ENCODE data around the gene RIMS4.
"Not testable (repeated sequence)": the region's sequence is repeated elsewhere in the genome, so short reads cannot be mapped to it uniquely, and the experiment has no call there.

RIMS4 gene

DNA sequence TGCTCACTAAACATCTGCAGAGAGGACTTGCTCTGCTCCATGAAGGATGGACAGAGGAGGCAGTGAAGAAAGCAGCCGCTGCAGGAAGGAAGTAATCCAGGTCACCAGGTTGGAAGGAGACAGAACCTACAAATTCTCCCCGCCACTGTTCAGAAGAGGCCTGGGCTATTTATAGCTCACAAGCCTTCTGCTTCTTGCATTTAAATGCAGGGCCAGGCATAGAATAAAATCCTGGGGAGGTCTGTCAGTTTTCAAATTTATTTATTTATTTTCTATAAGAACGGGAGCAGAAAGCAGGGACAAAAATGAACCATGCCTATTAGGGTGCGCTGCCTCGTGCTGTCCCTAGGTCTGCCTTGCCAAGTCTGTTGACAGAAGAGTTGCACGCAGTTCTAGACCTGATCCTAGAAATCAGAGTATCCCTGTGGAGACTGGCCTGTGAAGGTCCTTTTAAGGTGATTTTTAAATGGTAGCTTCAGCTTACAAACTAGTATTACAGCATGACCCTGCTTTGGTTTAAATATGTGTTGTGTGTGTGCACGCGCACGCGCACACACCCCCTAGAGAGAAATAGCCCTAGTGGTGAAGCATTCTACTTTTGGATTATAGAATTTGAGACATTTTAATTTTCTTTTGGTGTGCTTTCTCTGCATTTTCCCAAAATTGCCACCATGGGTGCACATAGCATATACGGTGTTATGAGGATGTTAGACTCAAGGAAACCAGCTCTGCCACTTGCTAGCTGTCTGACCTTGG, 19.5 kb downstream of the RIMS4 start:
- DNase-seq = no peak

DNA sequence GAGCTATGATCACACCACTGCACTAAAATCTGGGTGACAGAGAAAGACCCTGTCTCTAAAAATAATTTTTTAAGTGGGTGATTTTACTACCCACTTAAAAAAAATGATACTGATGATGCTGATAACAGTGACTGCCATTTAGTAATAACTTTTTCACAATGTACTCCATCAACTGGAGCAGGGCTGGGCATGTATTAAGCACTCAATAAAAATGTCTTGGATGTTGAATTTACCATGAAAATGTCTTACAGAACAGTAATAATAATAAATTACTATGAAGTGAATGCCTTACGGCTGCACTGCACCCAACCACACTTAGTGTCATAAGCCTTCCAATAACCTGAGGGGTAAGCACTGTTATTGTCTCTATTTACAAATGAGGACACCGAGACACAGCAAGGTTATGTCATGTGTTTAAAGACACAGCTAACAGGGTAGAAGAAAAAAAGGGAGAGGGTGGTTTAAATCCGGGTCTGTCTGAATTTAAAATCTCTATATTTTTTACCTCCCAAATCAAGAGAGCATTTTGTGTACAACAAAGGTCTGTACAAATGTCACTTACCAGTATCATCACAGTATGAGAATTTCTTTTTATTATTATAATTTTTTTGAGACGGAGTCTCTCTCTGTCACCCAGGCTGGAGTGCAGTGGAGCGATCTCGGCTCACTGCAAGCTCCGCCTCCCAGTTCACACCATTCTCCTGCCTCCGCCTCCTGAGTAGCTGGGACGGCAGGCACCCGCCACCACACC, 21.5 kb downstream of the RIMS4 start:
- no peak for DNase-seq

DNA sequence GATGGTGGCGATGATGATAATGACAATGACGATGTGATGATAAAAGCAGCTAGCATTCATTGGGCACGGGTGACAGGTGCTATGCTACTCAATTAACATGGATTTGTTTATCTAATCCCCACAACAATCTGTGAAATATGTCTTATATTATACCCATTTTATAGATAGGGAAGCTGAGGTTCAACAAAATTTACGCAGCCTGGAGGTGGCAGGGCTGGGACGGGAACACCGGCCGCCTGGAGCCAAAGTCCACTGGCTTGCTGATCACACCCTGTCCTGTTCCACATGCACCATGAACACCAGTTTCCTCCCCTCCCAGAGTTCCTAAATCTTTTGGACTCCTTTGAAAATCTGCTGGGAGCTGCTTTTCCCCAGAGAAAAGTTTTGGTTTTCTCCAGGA, 23.0 kb downstream of the RIMS4 start:
- no peak for DNase-seq

DNA sequence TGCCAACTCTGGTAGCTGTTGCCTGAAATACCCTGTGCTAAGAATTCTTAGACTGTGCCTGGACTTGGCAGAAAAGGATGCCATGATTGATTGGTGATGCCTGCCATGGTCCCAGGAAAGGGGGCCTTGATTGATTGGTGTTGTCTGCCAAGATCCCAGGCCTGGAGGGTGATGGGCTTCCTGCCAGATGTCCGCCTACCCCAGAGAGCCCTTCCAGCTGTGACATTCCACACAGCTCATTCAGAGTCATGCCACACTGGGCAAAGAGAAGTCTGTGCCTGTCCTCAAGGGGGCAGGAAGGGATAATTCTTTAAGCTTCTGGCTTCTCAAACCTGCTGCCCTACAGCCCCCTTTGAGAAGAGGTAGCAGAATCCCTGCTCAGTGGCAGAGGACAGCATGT, 24.6 kb downstream of the RIMS4 start:
- DNase-seq = no peak

DNA sequence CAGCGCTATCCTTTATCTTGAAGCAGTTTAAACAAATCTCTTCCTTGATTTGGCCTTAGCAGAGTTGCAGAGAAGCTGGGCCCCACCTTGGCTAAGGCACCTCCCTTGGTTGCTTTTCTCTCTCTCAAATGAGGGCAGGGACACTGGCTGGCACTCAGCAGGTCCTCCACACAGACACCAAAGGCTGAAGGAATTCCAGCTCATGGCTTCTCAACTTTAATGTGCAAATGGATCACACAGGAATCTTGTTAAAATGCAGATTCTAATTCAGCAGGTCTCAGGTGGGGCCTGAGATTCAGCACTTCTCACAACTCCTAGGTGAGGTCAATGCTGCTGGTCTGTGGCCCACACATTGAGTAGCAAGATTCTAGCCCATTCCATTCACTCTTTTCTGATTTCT, 25.7 kb downstream of the RIMS4 start:
- no peak for DNase-seq

DNA sequence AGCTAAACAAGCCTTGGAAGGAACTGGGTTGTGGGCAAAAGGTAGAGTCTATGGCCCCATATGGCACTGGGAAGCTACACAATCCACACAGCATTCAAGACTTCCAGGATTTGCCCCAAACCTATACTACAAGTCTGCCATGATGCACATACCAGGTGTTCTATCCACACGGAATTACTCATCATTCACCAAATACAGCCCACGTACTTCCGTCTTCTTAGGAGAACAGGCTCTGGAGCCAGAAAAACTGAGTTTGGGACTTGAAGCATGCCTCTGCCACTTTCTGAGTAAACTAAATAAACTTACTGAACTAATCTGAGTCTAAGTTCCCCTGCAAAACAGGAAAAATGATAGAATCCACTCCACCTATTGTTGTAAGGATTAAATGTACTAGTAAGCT, 28.6 kb downstream of the RIMS4 start:
- no peak for DNase-seq

DNA sequence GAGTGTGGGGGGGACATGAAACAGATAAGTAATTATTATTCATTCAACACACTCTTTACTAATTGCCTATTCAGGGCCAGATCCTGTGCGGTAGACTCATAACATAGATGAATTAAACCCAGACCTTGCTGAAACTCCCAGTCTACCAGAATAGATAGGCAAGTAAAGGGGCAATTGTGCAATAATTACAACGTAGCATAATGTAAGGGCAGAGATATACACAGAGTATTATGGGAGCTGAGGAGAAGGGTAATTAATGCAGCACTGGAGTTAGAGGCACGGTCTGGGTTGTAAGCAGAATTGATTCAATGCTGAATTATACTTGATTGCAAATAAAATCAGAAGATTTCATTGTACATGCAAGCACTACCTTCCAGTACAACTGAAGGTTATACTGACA, 29.2 kb downstream of the RIMS4 start:
- DNase-seq = no peak

DNA sequence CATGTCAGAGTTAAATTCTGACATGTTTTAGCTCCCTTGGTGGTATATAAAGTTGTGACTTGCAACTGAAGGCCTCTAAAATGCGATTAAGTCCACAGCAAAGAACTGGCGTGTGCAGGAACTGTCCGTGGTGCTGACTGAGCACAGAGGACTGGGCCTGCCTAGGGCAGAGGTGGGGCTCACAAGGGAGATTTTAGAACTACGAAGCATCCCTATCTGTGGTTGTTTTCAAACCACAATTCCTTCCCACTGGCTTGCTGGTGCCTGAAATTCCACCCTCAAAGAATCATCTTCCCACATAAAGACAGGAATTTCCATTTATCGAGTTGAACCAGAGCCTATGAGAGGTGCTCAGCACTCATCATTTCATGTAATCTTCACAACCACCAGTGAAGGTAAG, 30.1 kb downstream of the RIMS4 start:
- DNase-seq = no peak

DNA sequence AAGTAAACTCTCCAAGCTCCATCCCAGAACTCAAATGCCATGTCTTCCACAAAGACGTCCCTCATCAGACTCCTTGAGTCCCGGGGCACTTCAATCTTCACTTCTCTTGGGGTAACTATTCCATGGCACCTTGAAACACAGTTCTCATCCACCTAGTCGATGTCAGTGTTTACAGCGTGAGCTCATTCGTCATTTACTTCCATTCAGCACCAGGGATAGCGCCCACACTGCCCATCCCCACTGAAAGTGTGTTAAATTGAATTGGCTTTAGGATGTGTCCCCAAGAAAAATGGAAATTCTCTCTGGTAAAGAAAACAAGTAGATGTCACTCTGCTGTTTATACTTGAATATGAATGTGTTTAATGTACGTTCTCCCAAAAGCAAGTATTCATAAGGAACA, 33.4 kb downstream of the RIMS4 start:
- DNase-seq = no peak

DNA sequence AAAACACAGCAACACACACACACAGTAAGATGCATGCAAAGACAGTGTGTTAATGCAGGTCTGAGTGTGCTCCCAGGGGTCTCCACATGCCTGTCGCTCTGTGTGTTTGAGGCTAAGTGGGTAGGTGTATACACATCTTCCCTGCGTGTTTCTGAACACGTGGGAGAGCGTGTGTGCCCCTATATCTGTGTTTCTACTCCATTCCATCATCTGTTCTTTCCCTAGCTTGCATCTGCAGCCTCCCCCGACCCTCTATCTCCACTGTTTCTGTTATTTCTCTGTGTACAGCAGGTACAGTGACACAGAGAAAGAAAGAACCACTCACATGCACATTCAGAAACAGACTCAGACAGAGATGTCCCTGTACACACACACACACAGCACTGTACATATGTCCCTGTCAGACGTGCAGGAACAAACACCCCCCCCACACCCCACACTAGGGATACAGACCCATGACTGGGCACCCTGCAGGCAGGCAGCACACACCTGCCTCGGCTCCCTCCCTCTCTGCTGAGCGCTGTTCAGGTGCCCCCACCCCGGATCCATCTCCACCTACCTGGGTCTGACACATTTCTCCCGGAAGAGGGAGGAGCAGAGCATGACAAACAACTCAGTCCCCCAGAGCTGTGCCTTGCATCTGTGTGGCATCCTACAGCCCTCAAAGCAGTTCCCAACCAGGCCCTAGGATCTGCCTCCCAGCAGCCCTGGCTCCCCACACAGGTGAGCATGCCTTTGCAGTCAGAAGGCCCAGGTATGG, 37.1 kb downstream of the RIMS4 start:
- DNase-seq = no peak

DNA sequence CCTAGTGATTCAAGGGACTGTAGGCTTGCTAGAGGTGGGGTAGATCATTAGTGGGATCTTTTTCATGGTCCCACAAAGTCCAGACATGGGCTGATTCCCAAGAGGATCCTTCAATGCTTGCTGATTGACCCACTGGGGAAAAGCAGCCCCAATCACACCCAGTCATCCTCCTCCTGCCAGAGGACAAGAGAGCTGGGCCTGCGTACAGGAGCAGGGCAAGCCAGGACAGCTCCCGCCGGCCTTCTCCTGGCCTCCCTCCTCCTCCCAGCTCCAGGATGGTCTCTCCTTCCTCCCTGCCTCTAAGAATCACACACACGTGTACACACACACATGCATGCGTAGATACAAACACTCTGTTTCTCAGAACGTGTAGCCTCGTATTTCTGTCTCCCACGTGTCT, 37.7 kb downstream of the RIMS4 start:
- DNase-seq = no peak

DNA sequence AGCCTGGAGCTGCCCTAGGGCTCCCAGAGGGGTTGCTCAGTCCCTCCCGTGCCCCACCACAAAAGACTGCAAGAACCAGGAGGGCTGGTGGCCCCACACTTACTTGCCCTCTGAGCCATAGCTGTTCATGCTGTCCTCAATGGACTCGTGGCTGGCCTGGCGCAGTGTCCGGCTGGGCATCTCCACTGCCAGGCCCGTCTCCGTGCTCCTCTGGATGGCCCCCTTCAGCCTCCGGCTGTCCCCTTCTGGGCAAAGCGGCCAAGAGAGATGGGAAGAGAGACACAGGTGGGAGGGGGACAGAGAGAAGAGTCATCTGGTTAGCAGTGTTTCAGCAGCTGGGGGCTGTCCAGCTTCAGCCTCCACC, 39.2 kb downstream of the RIMS4 start:
- DNase-seq = no peak

DNA sequence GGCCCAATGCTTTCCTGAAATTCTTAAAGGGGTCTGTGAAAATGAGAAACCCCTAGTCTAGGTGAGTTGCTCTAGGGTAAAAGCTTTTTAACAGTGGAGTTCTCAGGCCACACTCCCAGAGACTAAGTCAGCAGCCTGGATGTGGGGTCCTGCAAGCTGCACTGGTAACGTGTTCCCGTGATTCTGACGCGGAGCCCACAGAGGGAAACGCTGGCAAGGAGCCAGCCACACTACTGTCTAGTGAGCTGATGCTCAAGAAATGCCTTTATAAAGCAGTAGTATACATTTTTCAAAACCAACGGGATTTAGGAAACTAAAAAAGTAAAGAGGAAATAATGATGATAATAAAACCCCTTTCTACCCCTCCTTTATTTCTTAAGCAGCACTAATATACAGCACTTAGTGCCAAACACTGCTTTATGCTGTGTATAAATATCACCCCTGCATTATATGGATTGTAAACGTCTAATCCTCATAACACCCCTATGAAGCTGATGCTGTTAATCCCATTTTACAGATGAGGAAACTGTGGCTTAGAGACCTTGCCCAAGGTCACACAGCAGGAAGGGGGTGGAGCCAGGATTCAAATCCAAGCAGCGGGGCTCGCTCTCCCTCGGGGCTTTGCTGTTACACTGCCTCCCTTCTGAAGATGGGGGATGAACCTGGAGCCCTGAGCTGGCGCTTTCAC, 39.7 kb downstream of the RIMS4 start:
- DNase-seq = no peak

DNA sequence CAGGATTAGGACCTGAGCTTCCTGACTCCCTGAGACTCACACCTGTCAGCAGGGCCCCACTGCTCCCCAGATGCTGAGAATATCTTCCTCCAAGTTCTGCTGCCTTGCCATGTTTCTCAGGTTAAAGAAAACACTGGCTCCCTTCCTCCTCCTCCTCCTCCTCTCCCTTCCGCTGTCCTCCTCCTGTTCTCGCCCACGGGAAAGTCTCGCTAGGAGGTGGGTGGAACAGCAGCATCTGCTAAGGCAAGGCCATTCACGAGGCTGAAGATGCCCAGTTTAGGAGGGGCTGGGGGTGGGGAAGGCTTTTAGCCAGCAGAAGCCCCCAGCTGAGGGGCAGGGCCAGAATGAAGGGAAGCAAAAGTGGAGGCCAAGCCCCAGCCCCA, 40.9 kb downstream of the RIMS4 start:
- no peak for DNase-seq

DNA sequence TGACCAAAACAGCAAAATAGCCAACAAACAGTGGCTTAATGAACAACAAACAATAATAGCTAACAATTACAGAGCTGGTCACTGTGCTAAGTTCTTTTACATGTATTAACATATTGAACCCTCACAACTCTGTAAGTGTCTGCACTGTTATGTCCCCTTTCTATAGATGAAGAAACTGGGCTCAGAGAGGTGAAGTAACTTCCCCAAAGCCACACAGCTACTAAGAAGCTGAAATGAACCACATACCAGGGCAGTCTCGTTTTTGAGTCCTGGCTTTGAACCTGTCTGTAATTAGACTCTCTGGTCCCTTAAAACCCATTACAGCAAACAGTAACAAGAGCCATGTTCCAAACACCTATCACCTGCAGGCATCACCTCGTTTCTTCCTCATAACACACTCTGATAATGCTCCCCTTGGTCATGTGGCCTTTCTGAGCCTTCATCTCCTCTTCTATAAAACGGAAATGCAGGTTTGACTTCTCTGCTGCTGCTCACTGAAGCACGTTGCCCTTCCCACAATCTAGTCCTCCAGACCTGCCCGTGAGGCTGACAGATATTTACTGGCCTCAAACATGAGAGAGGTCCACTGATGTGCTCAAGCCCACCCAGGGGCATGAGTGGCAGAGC, 41.4 kb downstream of the RIMS4 start:
- no peak for DNase-seq

DNA sequence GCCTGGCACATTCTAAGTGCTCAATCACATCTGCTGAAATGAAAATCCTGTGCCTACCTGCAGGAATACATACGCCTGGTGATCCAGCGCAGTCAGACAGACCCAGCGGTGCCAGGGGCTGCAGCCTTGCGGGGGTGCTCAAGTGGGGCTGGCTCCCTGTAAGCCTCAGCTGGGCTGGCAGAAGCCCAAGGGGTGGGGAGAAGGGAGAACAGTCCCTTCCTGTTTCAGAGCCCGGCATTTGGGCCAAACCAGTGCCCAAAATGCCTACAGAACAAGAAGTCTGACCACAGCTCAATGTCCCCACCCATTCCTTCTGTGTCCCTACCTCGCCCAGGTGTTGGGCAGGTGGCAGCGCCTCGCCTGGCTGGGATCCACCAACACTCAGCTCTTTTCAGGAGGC, 42.1 kb downstream of the RIMS4 start:
- no peak for DNase-seq

DNA sequence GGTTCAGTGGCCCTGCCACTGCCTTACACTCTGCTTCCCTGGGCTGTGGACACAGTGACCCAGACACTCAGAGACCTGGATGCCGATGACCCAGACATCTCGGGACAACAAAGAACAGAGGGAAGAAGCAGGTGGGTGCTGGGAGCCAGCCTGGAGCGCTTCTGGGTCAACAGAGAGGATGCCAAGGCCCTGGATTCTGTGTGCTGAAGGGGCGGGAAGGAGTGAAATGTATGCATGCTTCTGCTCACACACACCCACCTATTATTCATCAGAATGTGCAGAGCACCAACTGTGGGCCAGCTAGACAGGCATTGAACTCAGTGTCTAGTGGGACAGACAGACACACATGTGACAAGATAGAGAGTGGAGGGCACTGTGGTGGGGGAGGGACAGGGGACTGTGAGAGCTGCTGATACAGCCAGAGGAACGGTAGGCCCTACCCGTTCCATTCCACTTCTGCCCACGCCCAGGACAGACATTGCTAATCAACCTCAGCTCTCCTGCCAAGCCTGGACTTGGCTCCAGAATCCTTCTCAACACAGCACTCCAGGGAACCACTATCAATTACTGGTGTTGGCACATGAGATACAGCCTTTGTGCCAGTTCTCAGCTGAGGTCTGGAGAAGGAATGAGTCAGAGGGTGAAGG, 44.5 kb downstream of the RIMS4 start:
- DNase-seq = no peak

DNA sequence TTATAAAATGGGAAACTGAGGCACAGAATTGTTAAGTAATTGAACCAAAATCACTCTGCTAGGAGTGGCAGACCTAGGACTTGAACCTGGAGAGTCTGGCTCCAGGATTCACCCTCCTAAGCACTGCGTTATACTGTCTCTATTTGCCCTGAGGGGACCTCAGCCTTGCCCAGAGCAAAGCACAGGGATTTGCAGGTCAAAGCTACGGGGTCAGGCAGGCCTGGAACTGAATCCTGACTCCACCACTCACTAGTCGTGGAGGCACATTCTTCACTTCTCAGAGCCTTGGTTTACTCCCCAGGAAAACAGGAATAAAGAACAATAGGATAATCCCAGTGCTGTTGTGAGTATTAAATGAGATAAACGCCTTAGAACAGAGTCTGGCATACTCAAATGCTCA, 45.3 kb downstream of the RIMS4 start:
- DNase-seq = no peak

DNA sequence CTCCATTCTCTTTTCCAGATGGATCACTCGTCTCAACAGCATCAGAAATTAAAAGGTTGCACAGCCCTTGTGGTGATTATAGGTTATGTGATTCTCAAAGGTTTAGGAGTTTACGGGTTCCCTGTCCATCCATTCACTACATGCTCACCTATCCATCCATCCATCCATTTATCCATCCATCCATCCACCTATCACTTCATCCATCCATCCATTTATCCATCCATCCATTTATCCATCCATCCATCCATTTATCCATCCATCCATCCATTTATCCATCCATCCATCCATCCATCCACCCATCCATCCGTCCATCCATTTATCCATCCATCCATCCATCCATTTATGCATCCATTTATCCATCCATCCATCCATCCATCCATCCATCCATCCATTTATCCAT, 46.5 kb downstream of the RIMS4 start:
- not testable (repeated sequence) for DNase-seq

DNA sequence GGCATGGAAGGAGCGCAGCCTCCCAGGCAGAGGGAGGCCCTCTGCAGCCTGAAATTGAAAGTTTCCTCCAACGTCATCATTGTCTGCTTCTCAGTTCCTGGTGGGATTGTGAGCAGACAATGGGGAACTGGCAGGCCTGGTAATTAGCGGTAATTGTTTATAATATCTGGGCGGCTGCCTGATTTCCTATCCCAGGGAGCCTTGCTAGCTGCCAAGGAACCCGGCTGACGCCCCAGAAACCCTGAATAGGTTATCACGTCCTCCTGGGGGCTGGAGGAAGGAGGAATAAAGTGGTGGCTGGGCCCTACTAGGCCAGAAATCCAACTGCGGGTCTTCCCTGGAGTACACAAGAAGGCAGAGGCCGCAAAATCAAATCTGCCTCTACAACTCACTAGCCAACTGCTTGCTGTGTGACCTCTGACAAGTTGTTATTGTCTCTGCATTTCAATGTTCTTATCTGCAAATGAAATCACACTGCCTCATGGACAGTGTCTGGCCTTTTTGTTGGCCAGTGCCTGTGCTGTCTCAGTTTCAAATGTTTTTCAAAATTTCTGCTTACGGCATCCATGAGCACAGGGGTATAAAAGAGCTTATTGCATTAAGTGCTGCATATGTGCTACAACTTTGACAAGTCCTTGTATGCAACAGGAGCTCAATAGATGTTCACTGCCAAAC, 47.7 kb downstream of the RIMS4 start:
- DNase-seq = no peak

DNA sequence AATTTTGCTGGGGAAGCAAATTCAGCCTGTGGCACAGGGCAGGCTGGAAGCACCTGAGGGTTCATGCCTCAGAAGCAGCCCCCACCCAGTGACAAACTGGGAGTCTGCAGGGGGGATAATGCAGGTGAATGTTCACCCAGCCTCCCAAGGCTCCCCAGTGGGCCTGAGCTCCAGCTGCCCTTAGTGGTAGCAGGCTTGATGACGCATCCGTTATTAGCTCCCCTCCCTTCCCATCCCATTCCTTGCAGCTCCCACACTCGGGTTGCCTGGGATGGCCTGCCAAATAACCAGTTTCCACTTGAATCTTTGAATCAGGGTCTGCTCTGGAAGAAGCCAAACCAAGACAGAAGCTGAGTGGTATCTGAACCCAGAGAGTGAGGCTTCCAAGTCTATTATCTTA, 48.9 kb downstream of the RIMS4 start:
- no peak for DNase-seq

DNA sequence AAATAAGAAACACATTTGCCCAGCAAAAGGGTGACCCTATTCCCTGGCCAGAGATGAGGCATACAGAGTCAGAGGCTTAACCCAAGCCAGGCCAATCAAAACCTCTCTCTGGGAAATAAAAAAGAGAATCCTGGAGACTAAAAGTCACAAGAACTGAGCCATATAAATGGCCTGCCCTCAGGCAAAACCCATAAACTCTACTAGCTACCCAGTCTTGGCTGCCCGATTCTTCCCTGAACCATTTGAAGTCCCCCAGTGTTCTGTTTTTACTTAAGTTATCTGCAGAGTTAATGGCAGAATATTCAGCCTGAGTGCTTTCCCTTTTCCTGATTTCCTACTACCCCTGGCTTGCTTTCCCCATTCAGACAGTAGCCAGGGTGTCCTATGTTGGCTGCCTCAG, 50.8 kb downstream of the RIMS4 start:
- no peak for DNase-seq
